ENCODE results near the gene EPHA10.
A peak's percentile ranks its signal among the peaks of the same experiment; 100 is the strongest.
"Not testable (repeated sequence)": the region's sequence is repeated elsewhere in the genome, so short reads cannot be mapped to it uniquely, and the experiment has no call there.

EPHA10 gene

GRCh38 chr1:37767488-37767887 lies 2.6 kb upstream of the EPHA10 start:
- no peak for DNase-seq

GRCh38 chr1:37765916-37766664 lies 1.2 kb upstream of the EPHA10 start:
- no peak for DNase-seq

GRCh38 chr1:37764414-37764825 lies 500 bp downstream of the EPHA10 start:
- no peak for DNase-seq

GRCh38 chr1:37763791-37764413 lies 1.0 kb downstream of the EPHA10 start:
- DNase-seq: no peak

- no peak for DNase-seq
Observed at GRCh38 chr1:37762516-37762915, 2.4 kb downstream of the EPHA10 start.

GRCh38 chr1:37761416-37762095 lies 3.4 kb downstream of the EPHA10 start:
- no peak for DNase-seq

- DNase-seq: no peak
Observed at GRCh38 chr1:37759451-37759850, 5.5 kb downstream of the EPHA10 start.

- no peak for DNase-seq
Observed at GRCh38 chr1:37755951-37756560, 8.9 kb downstream of the EPHA10 start.

- DNase-seq: no peak
Observed at GRCh38 chr1:37755290-37755689, 9.6 kb downstream of the EPHA10 start.

- DNase-seq: no peak
Observed at GRCh38 chr1:37753473-37754321, 11.2 kb downstream of the EPHA10 start.

- no peak for DNase-seq
Observed at GRCh38 chr1:37752583-37753471, 12.1 kb downstream of the EPHA10 start.

- DNase-seq: no peak
Observed at GRCh38 chr1:37752213-37752582, 12.7 kb downstream of the EPHA10 start.

GRCh38 chr1:37748565-37748964 lies 16.4 kb downstream of the EPHA10 start:
- DNase-seq: no peak

GRCh38 chr1:37746806-37747205 lies 18.1 kb downstream of the EPHA10 start:
- DNase-seq: no peak

GRCh38 chr1:37741662-37742061 lies 23.3 kb downstream of the EPHA10 start:
- no peak for DNase-seq

- no peak for DNase-seq
Observed at GRCh38 chr1:37741130-37741529, 23.8 kb downstream of the EPHA10 start.

GRCh38 chr1:37739222-37739621 lies 25.7 kb downstream of the EPHA10 start:
- DNase-seq: peak in 1 of 5 donors; percentile 14

- DNase-seq: not testable (repeated sequence)
Observed at GRCh38 chr1:37738619-37739018, 26.3 kb downstream of the EPHA10 start.

- DNase-seq: not testable (repeated sequence)
Observed at GRCh38 chr1:37737975-37738374, 26.9 kb downstream of the EPHA10 start.

GRCh38 chr1:37734629-37735591 lies 30.0 kb downstream of the EPHA10 start:
- no peak for DNase-seq

Data from T-helper 1 cell (primary cell).